Heart left ventricle (tissue), 16 donors: Measurements from ENCODE around the gene XPC. TPM values are rescaled to one million over a fixed set of nuclear protein-coding genes. Genes with fewer than 3 reads are reported as not detected.

Source experiments
- ATAC-seq, 4 donors: fragments of 200-7000 bp; cut with Tn5 transposase; one replicate each; pipeline ENCODE4 v1.9.1; 2020 to 2022; ENCODE audit warnings: moderate library complexity in 4 of 4, mild to moderate bottlenecking in 3 of 4, moderate number of reproducible peaks in 1 of 4
- DNase-seq, 5 donors: peaks; one replicate each; pipeline ENCODE4 v3.0.0-alpha.2; 2020
- H3K27ac ChIP-seq, 12 donors: fragments of 200-600 bp; sonication (generic) in 4 of 12; one replicate each; pipeline versions ENCODE4 v1.5.0 to v1.8.0; 2016 to 2022; ENCODE audit warnings: mild to moderate bottlenecking in 2 of 12
- H3K27me3 ChIP-seq, 9 donors: fragments of 200-600 bp; sonication (generic) in 2 of 9; one replicate each; pipeline versions ENCODE4 v1.5.1 to v1.8.0; 2016 to 2022; ENCODE audit warnings: mild to moderate bottlenecking in 3 of 9
- H3K36me3 ChIP-seq, 9 donors: fragments of 200-600 bp; sonication (generic) in 2 of 9; one replicate each; pipeline versions ENCODE4 v1.5.0 to v1.8.0; 2018 to 2022; ENCODE audit warnings: mild to moderate bottlenecking in 2 of 9
- H3K4me1 ChIP-seq, 12 donors: fragments of 200-600 bp; sonication (generic) in 4 of 12; one replicate each; pipeline versions ENCODE4 v1.5.0 to v1.8.0; 2016 to 2022; ENCODE audit warnings: mild to moderate bottlenecking in 3 of 12
- H3K4me3 ChIP-seq, 12 donors: fragments of 200-600 bp; sonication (generic) in 4 of 12; one replicate each; pipeline versions ENCODE4 v1.5.0 to v1.8.0; 2017 to 2022; ENCODE audit warnings: mild to moderate bottlenecking in 9 of 12, moderate library complexity in 4 of 12
- H3K9me3 ChIP-seq, 12 donors: fragments of 200-600 bp; sonication (generic) in 4 of 12; one replicate each; pipeline versions ENCODE4 v1.5.0 to v1.8.0; 2016 to 2022; ENCODE audit warnings: mild to moderate bottlenecking in 1 of 12
- CTCF ChIP-seq, 12 donors: fragments of 200-600 bp; sonication (generic) in 4 of 12; IDR thresholded peaks; one replicate each; pipeline versions ENCODE4 v1.5.0 to v1.8.0; 2018 to 2022; ENCODE audit warnings: antibody characterized with exemption in 12 of 12, mild to moderate bottlenecking in 5 of 12
- POLR2A ChIP-seq, 2 donors: fragments of 450-650 bp; IDR thresholded peaks; one replicate each; pipeline ENCODE4 v1.6.1; 2017; ENCODE audit warnings: antibody characterized with exemption in 2 of 2, mild to moderate bottlenecking in 2 of 2, moderate library complexity in 2 of 2
- WGBS, 4 donors: extraction: QIAGEN DNeasy Blood & Tissue Kit in 2 of 4; methylation state at CpG; one replicate each; pipeline versions ENCODE4 v1.1.5 to v1.1.7; 2013 to 2018; 5-methylcytosine and 5-hydroxymethylcytosine counted together
- intact Hi-C, 10 donors: fragments of 100-400 bp; cut with DNase I; formaldehyde crosslinking; loops; one replicate each; pipeline versions ENCODE4 v1.11.1 to v1.14.2; 2022
- polyA plus RNA-seq, 2 donors: library from polyadenylated mRNA; stranded (reverse); fragments of 200-250 nt; gene quantifications; one replicate each; pipeline ENCODE4 v1.2.3, GENCODE V29; 2013
- total RNA-seq, 9 donors: library from RNA; depleted of rRNA in 2 of 9; stranded (reverse); fragments of >200 nt in 2 of 9; fragmentation: NEBNext Ultra II Directional in 3 of 9; extraction: Animal tissue kit (Norgen Biotek cat#: 25700) in 3 of 9; gene quantifications; one replicate each; pipeline versions ENCODE4 v1.1.0 to v1.2.4, GENCODE V29; 2016 to 2023
- donor health status: ischemic (EF 13 %, LVEDD 7.1; RV severe dilation, severe dysfunction).
- donor health status: healthy with polysubstance abuse.
- donor health status: DM: no; HTN: yes; CAD: no.
- donor health status: DM: no; HTN: no; CAD: no.
- donor health status: ischemic (EF 25% LVEDD 6.9; RV normal size, moderate dysfunction).
- donor health status: ischemic (EF 25% LVEDD 5.7; RV mildly dilated, moderate dysfunction).
- donor health status: healthy.
- donor health status: DM: yes; HTN: yes; CAD: no.
- donor health status: ischemic (EF 35%, LVEDD 5.7; RV mildly dilated, moderate dysfunction).
- donor health status: nonischemic (EF 11% LVEDD 7.7; RV severe dilation, severe dysfunction).
- donor health status: DM: yes; HTN: yes; CAD: no.
- donor health status: PGD.
- donor health status: ischemic (EF 29% LVEDD 5.4; RV normal size, mild dysfunction).
- donor health status: nonischemic (EF 23%, LVEDD 6.1; RV moderate dilation, normal function).

The XPC gene
- total and polyA plus RNA-seq, 11 donors, result 6.1 to 20.0 (median 9.5) TPM

GRCh38 chr3:14139771-14140170, 38.6 kb downstream of the XPC start:
- WGBS, 4 donors, result 90 to 93% (median 91%) methylated on average over 5 of the region's 5 CpGs
- Histone ChIP-seq H3K9me3 (no peaks in the 10 kb centered on the region), H3K36me3 (peaks cover 0 to 83% (median 61%) of the 10 kb centered on the region in 9 donors), H3K4me3 (no peak overlapping the region), H3K4me1 (peaks cover 0 to 53% (median 35%) of the 10 kb centered on the region in 12 donors), H3K27ac (no peak overlapping the region), H3K27me3 (no peaks in the 10 kb centered on the region)
- intact Hi-C loops, result loop anchor here in 1 of 10 donors (10.0 kb wide), 1 partner anchor 485 kb away; no protein-coding TSS in a partner anchor
- ATAC-seq (no peak), DNase-seq (peak in 1 of 5 donors; percentile 2)
- no peak for TF ChIP-seq CTCF (IDR thresholded peaks at IDR 0.05)
- no peak for TF ChIP-seq POLR2A (IDR thresholded peaks at IDR 0.05)

GRCh38 chr3:14138878-14139655, 39.3 kb downstream of the XPC start:
- DNase-seq (peak in 1 of 5 donors; percentile 5), ATAC-seq (no peak)
- H3K27me3 ChIP-seq, result no peaks in the 10 kb centered on the region
- intact Hi-C loops, result no loop called here
- H3K27ac ChIP-seq, result no peak overlapping the region
- 88 to 94% (median 93%) methylated on average over 10 to 14 of the region's 14 CpGs for WGBS, 4 donors
- peaks cover 0 to 46% (median 28%) of the 10 kb centered on the region in 12 donors for H3K4me1 ChIP-seq
- TF ChIP-seq CTCF (IDR thresholded peaks at IDR 0.05), result no peak
- no peak for TF ChIP-seq POLR2A (IDR thresholded peaks at IDR 0.05)
- H3K9me3 ChIP-seq, result no peaks in the 10 kb centered on the region
- peaks cover 0 to 90% (median 68%) of the 10 kb centered on the region in 9 donors for H3K36me3 ChIP-seq
- H3K4me3 ChIP-seq, result no peak overlapping the region

- Histone ChIP-seq H3K4me3 (no peak overlapping the region), H3K4me1 (peaks cover 0 to 39% (median 20%) of the 10 kb centered on the region in 12 donors), H3K27me3 (no peaks in the 10 kb centered on the region), H3K36me3 (peaks cover 0 to 98% (median 76%) of the 10 kb centered on the region in 9 donors), H3K9me3 (no peaks in the 10 kb centered on the region), H3K27ac (peak overlapping the region in 2 of 12 donors; percentile 52 to 72)
- DNase-seq (peak in 1 of 5 donors; percentile 6), ATAC-seq (no peak)
- 86 to 89% (median 88%) methylated on average over 16 of the region's 16 CpGs for WGBS, 4 donors
- intact Hi-C loops, result no loop called here
- TF ChIP-seq CTCF (IDR thresholded peaks at IDR 0.05), result no peak
- no peak for TF ChIP-seq POLR2A (IDR thresholded peaks at IDR 0.05)
Observed at GRCh38 chr3:14138109-14138877, 40.1 kb downstream of the XPC start.

GRCh38 chr3:14137445-14137844, 41.0 kb downstream of the XPC start:
- Histone ChIP-seq H3K27me3 (no peaks in the 10 kb centered on the region), H3K36me3 (peaks cover 0 to 99% (median 84%) of the 10 kb centered on the region in 9 donors), H3K4me1 (peaks cover 0 to 30% (median 14%) of the 10 kb centered on the region in 12 donors), H3K9me3 (no peaks in the 10 kb centered on the region), H3K4me3 (no peak overlapping the region), H3K27ac (peak overlapping the region in 9 of 12 donors; percentile 13 to 72 (median 52))
- WGBS, 4 donors, result 50 to 64% (median 53%) methylated on average over 2 to 3 of the region's 3 CpGs
- ATAC-seq (peak in 3 of 4 donors; percentile 1 to 3 (median 2)), DNase-seq (no peak)
- TF ChIP-seq POLR2A (IDR thresholded peaks at IDR 0.05), result no peak
- no peak for TF ChIP-seq CTCF (IDR thresholded peaks at IDR 0.05)
- intact Hi-C loops, result no loop called here
